Measurements from ENCODE around the gene C19orf12. TPM values are rescaled to one million over a fixed set of nuclear protein-coding genes. Genes with fewer than 3 reads are reported as not detected.
A peak's percentile ranks its signal among the peaks of the same experiment; 100 is the strongest.
"Not testable (repeated sequence)": the region's sequence is repeated elsewhere in the genome, so short reads cannot be mapped to it uniquely, and the experiment has no call there.

The C19orf12 gene
- total RNA-seq, 1 donor from 2014 or later = 57.0 TPM

GRCh38 chr19:29680937-29681336, 34.1 kb downstream of the C19orf12 start:
- no peak for ATAC-seq
- DNase-seq = peak; percentile 32
- intact Hi-C loops (cut with micrococcal nuclease) = no loop called here

GRCh38 chr19:29680447-29680846, 34.6 kb downstream of the C19orf12 start:
- DNase-seq (peak; percentile 66), ATAC-seq (no peak)
- intact Hi-C loops (cut with micrococcal nuclease) = no loop called here

GRCh38 chr19:29679598-29680210, 35.4 kb downstream of the C19orf12 start:
- DNase-seq (no peak), ATAC-seq (no peak)
- intact Hi-C loops (cut with micrococcal nuclease) = no loop called here

- intact Hi-C loops (cut with micrococcal nuclease) = no loop called here
- DNase-seq = peak; percentile 93
- ATAC-seq = peak; percentile 80
Observed at GRCh38 chr19:29678484-29679106, 36.5 kb downstream of the C19orf12 start.

- no peak for DNase-seq
- ATAC-seq = peak; percentile 0
- intact Hi-C loops (cut with micrococcal nuclease) = no loop called here
Observed at GRCh38 chr19:29677001-29677817, 37.9 kb downstream of the C19orf12 start.

- DNase-seq = peak; percentile 84
- peak; percentile 68 for ATAC-seq
- intact Hi-C loops (cut with micrococcal nuclease) = no loop called here
Observed at GRCh38 chr19:29676586-29676985, 38.5 kb downstream of the C19orf12 start.

GRCh38 chr19:29675650-29676186, 39.3 kb downstream of the C19orf12 start:
- no peak for DNase-seq
- no peak for ATAC-seq
- intact Hi-C loops (cut with micrococcal nuclease) = no loop called here

- no peak for DNase-seq
- no peak for ATAC-seq
- intact Hi-C loops (cut with micrococcal nuclease) = no loop called here
Observed at GRCh38 chr19:29675120-29675649, 39.9 kb downstream of the C19orf12 start.

- ATAC-seq (no peak), DNase-seq (no peak)
- intact Hi-C loops (cut with micrococcal nuclease) = no loop called here
Observed at GRCh38 chr19:29674374-29675119, 40.5 kb downstream of the C19orf12 start.

- intact Hi-C loops (cut with micrococcal nuclease) = no loop called here
- ATAC-seq (no peak), DNase-seq (no peak)
Observed at GRCh38 chr19:29673451-29674371, 41.4 kb downstream of the C19orf12 start.

- no peak for ATAC-seq
Observed at GRCh38 chr19:29672933-29673336, 42.1 kb downstream of the C19orf12 start.

GRCh38 chr19:29672319-29672932, 42.6 kb downstream of the C19orf12 start:
- DNase-seq (no peak), ATAC-seq (no peak)
- intact Hi-C loops (cut with micrococcal nuclease) = no loop called here

More at GRCh38 chr19:29672933-29673336, 42.1 kb downstream of the C19orf12 start:
- DNase-seq = no peak
- intact Hi-C loops (cut with micrococcal nuclease) = no loop called here

- DNase-seq = peak; percentile 78
- intact Hi-C loops (cut with micrococcal nuclease) = no loop called here
- ATAC-seq = peak; percentile 77
Observed at GRCh38 chr19:29671393-29672160, 43.5 kb downstream of the C19orf12 start.

GRCh38 chr19:29671026-29671392, 44.1 kb downstream of the C19orf12 start:
- intact Hi-C loops (cut with micrococcal nuclease); DNase-seq; ATAC-seq: not testable (repeated sequence)

- DNase-seq (no peak), ATAC-seq (no peak)
- intact Hi-C loops (cut with micrococcal nuclease) = no loop called here
Observed at GRCh38 chr19:29670255-29670654, 44.8 kb downstream of the C19orf12 start.

- ATAC-seq (no peak), DNase-seq (no peak)
- intact Hi-C loops (cut with micrococcal nuclease) = no loop called here
Observed at GRCh38 chr19:29668746-29669609, 46.1 kb downstream of the C19orf12 start.

All from left ventricle myocardium superior (tissue), 1 donor.